GM23248 (cell line): ENCODE results near the gene CCDC136. TPM values are rescaled to one million over a fixed set of nuclear protein-coding genes. Genes with fewer than 3 reads are reported as not detected.

Experiments
- DNase-seq: peaks from one replicate; pipeline ENCODE4 v3.0.0-alpha.2; 2015
- H2AFZ ChIP-seq: fragments of 200-600 bp; sonication (generic); 2 replicates; pipeline ENCODE4 v1.6.1; 2016; ENCODE audit warnings: antibody characterized with exemption
- H3F3A ChIP-seq: fragments of 200-600 bp; sonication (generic); 2 replicates; pipeline ENCODE4 v1.6.1; 2016; ENCODE audit warnings: mild to moderate bottlenecking, antibody characterized with exemption, mixed run types; ENCODE audit not compliant: insufficient read depth
- H3K27ac ChIP-seq: fragments of 200-600 bp; sonication (generic); 2 replicates; pipeline ENCODE4 v1.5.1; 2016; ENCODE audit warnings: mild to moderate bottlenecking
- H3K27me3 ChIP-seq: fragments of 200-600 bp; sonication (generic); replicated peaks from 2 replicates; pipeline ENCODE4 v1.6.1; 2016; ENCODE audit warnings: mild to moderate bottlenecking; ENCODE audit not compliant: insufficient read depth
- H3K36me3 ChIP-seq: fragments of 200-600 bp; sonication (generic); 2 replicates; pipeline ENCODE4 v1.6.1; 2016; ENCODE audit warnings: low read depth, mild to moderate bottlenecking
- H3K4me1 ChIP-seq: fragments of 200-600 bp; sonication (generic); 2 replicates; pipeline ENCODE4 v1.6.1; 2016; ENCODE audit warnings: mild to moderate bottlenecking; ENCODE audit not compliant: insufficient read depth
- H3K4me2 ChIP-seq: fragments of 200-600 bp; sonication (generic); one replicate; pipeline ENCODE4 v1.6.1; 2016; ENCODE audit warnings: mild to moderate bottlenecking; ENCODE audit not compliant: unreplicated experiment
- H3K4me3 ChIP-seq: fragments of 200-600 bp; sonication (generic); 2 replicates; pipeline ENCODE4 v1.5.1; 2016; ENCODE audit warnings: mild to moderate bottlenecking
- H3K79me2 ChIP-seq: fragments of 200-600 bp; sonication (generic); 2 replicates; pipeline ENCODE4 v1.6.1; 2016; ENCODE audit warnings: mild to moderate bottlenecking; ENCODE audit not compliant: insufficient read depth
- H3K9ac ChIP-seq: fragments of 200-600 bp; sonication (generic); 2 replicates; pipeline ENCODE4 v1.6.1; 2016; ENCODE audit warnings: mild to moderate bottlenecking
- H3K9me2 ChIP-seq: fragments of 200-600 bp; sonication (generic); 2 replicates; pipeline ENCODE4 v1.6.1; 2016; ENCODE audit warnings: mixed run types, mild to moderate bottlenecking, moderate library complexity; ENCODE audit not compliant: insufficient read depth
- H3K9me3 ChIP-seq: fragments of 200-600 bp; sonication (generic); one replicate; pipeline ENCODE4 v1.6.1; 2017; ENCODE audit warnings: low read depth
- H4K20me1 ChIP-seq: fragments of 200-600 bp; sonication (generic); 2 replicates; pipeline ENCODE4 v1.6.0; 2016; ENCODE audit not compliant: insufficient read depth
- EZH2 ChIP-seq: fragments of 200-600 bp; sonication (generic); IDR thresholded peaks from 2 replicates; pipeline ENCODE4 v1.6.1; 2018; ENCODE audit warnings: antibody characterized with exemption, mild to moderate bottlenecking; ENCODE audit not compliant: insufficient read depth, poor library complexity, severe bottlenecking
- EZH2phosphoT487 ChIP-seq: fragments of 200-600 bp; sonication (generic); IDR thresholded peaks from 2 replicates; pipeline ENCODE4 v1.6.1; 2018; ENCODE audit warnings: antibody characterized with exemption, moderate library complexity, mild to moderate bottlenecking, low read depth; ENCODE audit not compliant: insufficient read depth
- WGBS, 2 experiments: methylation state at CpG; one replicate each; pipeline ENCODE4 v1.1.6; 2015 to 2017; ENCODE audit warnings: low lambda C conversion rate in 2 of 2, low coverage in 1 of 2; ENCODE audit errors: missing lambda C conversion rate in 2 of 2; 5-methylcytosine and 5-hydroxymethylcytosine counted together
- in situ Hi-C: fragments of 300-500 bp; cut with MboI; formaldehyde crosslinking; loops from 2 replicates; pipeline ENCODE4 v1.15.0; 2020
- polyA plus RNA-seq: library from polyadenylated mRNA; unstranded; fragments of >200 nt; fragmentation: Nextera tagmentation; extraction: Ambion mirVana; gene quantifications from 2 replicates; pipeline ENCODE4 v1.2.1, GENCODE V29; 2016
- total RNA-seq: library from RNA; depleted of rRNA; stranded (reverse); fragments of >200 nt; shearing (Covaris generic); gene quantifications from 2 replicates; pipeline ENCODE4 v1.2.3, GENCODE V29; 2014

Gene CCDC136
- total and polyA plus RNA-seq, 2 experiments from 2014 or later = 3.1 to 3.9 TPM

GRCh38 chr7:128795129-128795528, 3.4 kb downstream of the CCDC136 start:
- Histone ChIP-seq H3K9me2 (no peaks in the 10 kb centered on the region), H4K20me1 (no peaks in the 10 kb centered on the region), H3K9ac (no peak overlapping the region), H3K79me2 (no peaks in the 10 kb centered on the region), H3K36me3 (no peaks in the 10 kb centered on the region), H3K4me2 (no peak overlapping the region), H3K4me3 (no peak overlapping the region), H2AFZ (no peak overlapping the region), H3F3A (peaks cover 17% of the 10 kb centered on the region; the same call in 1 of the 2 replicates), H3K9me3 (no peaks in the 10 kb centered on the region), H3K27me3 (no peaks in the 10 kb centered on the region), H3K27ac (no peak overlapping the region), H3K4me1 (peaks cover 8% of the 10 kb centered on the region; the same call in 1 of the 2 replicates)
- TF ChIP-seq EZH2 = no peak
- 94 to 99% methylated on average over 4 of the region's 4 CpGs for WGBS, 2 experiments
- in situ Hi-C loops = no loop called here
- DNase-seq = no peak

- in situ Hi-C loops = no loop called here
- Histone ChIP-seq H3K27ac (peak overlapping the region; percentile 34), H3K9me3 (no peaks in the 10 kb centered on the region)
Measured at GRCh38 chr7:128796327-128796726, 4.6 kb downstream of the CCDC136 start.

GRCh38 chr7:128799451-128799850, 7.7 kb downstream of the CCDC136 start:
- in situ Hi-C loops = no loop called here
- H3K4me2 ChIP-seq = no peak overlapping the region
- no peak overlapping the region for H3K4me3 ChIP-seq
- no peaks in the 10 kb centered on the region for H3K9me2 ChIP-seq
- no peak for DNase-seq
- H4K20me1 ChIP-seq = no peaks in the 10 kb centered on the region
- peaks cover 12% of the 10 kb centered on the region for H3F3A ChIP-seq
- H3K36me3 ChIP-seq = no peaks in the 10 kb centered on the region
- no peaks in the 10 kb centered on the region for H3K9me3 ChIP-seq
- no peak overlapping the region for H3K27ac ChIP-seq
- 97 to 98% methylated on average over 2 of the region's 2 CpGs for WGBS, 2 experiments
- H3K9ac ChIP-seq = no peak overlapping the region
- no peaks in the 10 kb centered on the region for H3K27me3 ChIP-seq
- H3K79me2 ChIP-seq = no peaks in the 10 kb centered on the region
- TF ChIP-seq EZH2 (no peak), EZH2phosphoT487 (no peak)
- H3K4me1 ChIP-seq = peaks cover 8% of the 10 kb centered on the region; the same call in 1 of the 2 replicates
- no peak overlapping the region for H2AFZ ChIP-seq

More at GRCh38 chr7:128796327-128796726, 4.6 kb downstream of the CCDC136 start:
- no peak overlapping the region for H3K4me2 ChIP-seq
- no peak overlapping the region for H3K9ac ChIP-seq
- peaks cover 12% of the 10 kb centered on the region; the same call in 1 of the 2 replicates for H3F3A ChIP-seq
- H3K27me3 ChIP-seq = no peaks in the 10 kb centered on the region
- H3K4me1 ChIP-seq = peaks cover 8% of the 10 kb centered on the region; the same call in 1 of the 2 replicates
- TF ChIP-seq EZH2phosphoT487 (no peak), EZH2 (no peak)
- H2AFZ ChIP-seq = peak overlapping the region; percentile 53; the same call in 1 of the 2 replicates
- peak; percentile 87 for DNase-seq
- no peaks in the 10 kb centered on the region for H4K20me1 ChIP-seq
- no peaks in the 10 kb centered on the region for H3K79me2 ChIP-seq
- H3K4me3 ChIP-seq = no peak overlapping the region
- H3K9me2 ChIP-seq = no peaks in the 10 kb centered on the region
- WGBS, 2 experiments = 43 to 45% methylated on average over 5 of the region's 5 CpGs
- H3K36me3 ChIP-seq = no peaks in the 10 kb centered on the region

- H3K9me2 ChIP-seq = no peaks in the 10 kb centered on the region
- H3K79me2 ChIP-seq = no peaks in the 10 kb centered on the region
- H3K4me2 ChIP-seq = no peak overlapping the region
- H3K4me1 ChIP-seq = peaks cover 8% of the 10 kb centered on the region; the same call in 1 of the 2 replicates
- H3F3A ChIP-seq = peaks cover 8% of the 10 kb centered on the region
- no peak overlapping the region for H3K27ac ChIP-seq
- no peak overlapping the region for H3K4me3 ChIP-seq
- H3K36me3 ChIP-seq = 0 out of 2 replicates have a peak, but pooled peaks cover 7% of the 10 kb centered on the region
- in situ Hi-C loops = no loop called here
- H3K9me3 ChIP-seq = no peaks in the 10 kb centered on the region
- H3K9ac ChIP-seq = no peak overlapping the region
- no peak for DNase-seq
- no peak overlapping the region for H2AFZ ChIP-seq
- no peaks in the 10 kb centered on the region for H4K20me1 ChIP-seq
- TF ChIP-seq EZH2 = no peak
- no peak for TF ChIP-seq EZH2phosphoT487
- H3K27me3 ChIP-seq = no peaks in the 10 kb centered on the region
- WGBS, 2 experiments = 95 to 97% methylated on average over 3 of the region's 3 CpGs
Measured at GRCh38 chr7:128800567-128800966, 8.8 kb downstream of the CCDC136 start.
